Kidney (tissue), 14 donors: ENCODE measurements around the gene CR1L. TPM values are rescaled to one million over a fixed set of nuclear protein-coding genes. Genes with fewer than 3 reads are reported as not detected.
"Not testable (repeated sequence)": the region's sequence is repeated elsewhere in the genome, so short reads cannot be mapped to it uniquely, and the experiment has no call there.

ENCODE experiments used
- DNase-seq, 5 donors: peaks; one replicate each; pipeline ENCODE4 v3.0.0-alpha.2; 2013 to 2020
- FAIRE-seq: peaks from 2 replicates; lab custom pipeline; 2012; peaks lifted over from hg19 to GRCh38; lab: Jason Lieb, UNC
- H3K27ac ChIP-seq, 2 donors: one replicate each; pipeline ENCODE4 v1.7.0; 2013; ENCODE audit warnings: low read depth in 2 of 2, low read length in 2 of 2, inconsistent platforms in 1 of 2
- H3K27me3 ChIP-seq: one replicate; pipeline ENCODE4 v1.7.1; 2013; ENCODE audit warnings: low read length, inconsistent platforms; ENCODE audit not compliant: control insufficient read depth, insufficient read depth
- H3K36me3 ChIP-seq, 3 donors: one replicate each; pipeline versions ENCODE4 v1.7.0 to v1.7.1; 2013; ENCODE audit warnings: low read length in 3 of 3, control low read depth in 1 of 3, inconsistent platforms in 1 of 3; ENCODE audit not compliant: insufficient read depth in 3 of 3, control insufficient read depth in 2 of 3
- H3K4me1 ChIP-seq, 3 donors: one replicate each; pipeline versions ENCODE4 v1.7.0 to v1.7.1; 2013; ENCODE audit warnings: low read length in 3 of 3, inconsistent platforms in 1 of 3, low read depth in 1 of 3; ENCODE audit not compliant: control insufficient read depth in 2 of 3, insufficient read depth in 2 of 3
- H3K4me3 ChIP-seq, 3 donors: one replicate each; pipeline versions ENCODE4 v1.7.0 to v1.8.1; 2013; ENCODE audit warnings: low read length in 3 of 3, control low read depth in 1 of 3, inconsistent platforms in 1 of 3
- H3K9ac ChIP-seq, 3 donors: one replicate each; pipeline versions ENCODE4 v1.7.0 to v1.7.1; 2013; ENCODE audit warnings: low read length in 3 of 3, control low read depth in 1 of 3, inconsistent platforms in 1 of 3
- H3K9me3 ChIP-seq, 3 donors: one replicate each; pipeline versions ENCODE4 v1.7.0 to v1.7.1; 2013; ENCODE audit warnings: low read length in 3 of 3, control low read depth in 1 of 3, inconsistent platforms in 1 of 3; ENCODE audit not compliant: control insufficient read depth in 2 of 3, insufficient read depth in 1 of 3
- intact Hi-C: fragments of 100-400 bp; cut with DNase I; formaldehyde crosslinking; loops from one replicate; pipeline ENCODE4 v1.11.1; 2022
- polyA plus RNA-seq: library from polyadenylated mRNA; stranded (reverse); fragments of 350-450 nt; fragmentation: Illumina TruSeq; extraction: RNeasy Lipid Tissue Mini Kit (QIAGEN cat#74804); gene quantifications from one replicate; pipeline ENCODE4 v1.2.3, GENCODE V29; 2014; ENCODE audit warnings: low read depth, low replicate concordance; ENCODE audit not compliant: insufficient read depth
- total RNA-seq: library from RNA; stranded (reverse); fragmentation: NEBNext Ultra II Directional; extraction: Animal tissue kit (Norgen Biotek cat#: 25700); gene quantifications from one replicate; pipeline ENCODE4 v1.2.1, GENCODE V29; 2021
- TF ChIP-seq, protein P1 (sequence below): IDR thresholded peaks from 3 replicates; pipeline ENCODE4 v1.5.1; 2012; ENCODE audit warnings: mild to moderate bottlenecking, moderate library complexity, borderline replicate concordance; ENCODE audit not compliant: insufficient read depth; ENCODE audit errors: extremely low read depth
- donor health status: control.
- donor health status: control.
- donor health status: control.
- donor health status: control.
- donor health status: control.
- donor health status: DM: yes; HTN: yes; CAD: no.
- donor health status: Normal renal cell carcinoma (clear cell type).

The CR1L gene
- total and polyA plus RNA-seq, 2 donors from 2014 or later = 0.44 to 1.4 TPM

DNA sequence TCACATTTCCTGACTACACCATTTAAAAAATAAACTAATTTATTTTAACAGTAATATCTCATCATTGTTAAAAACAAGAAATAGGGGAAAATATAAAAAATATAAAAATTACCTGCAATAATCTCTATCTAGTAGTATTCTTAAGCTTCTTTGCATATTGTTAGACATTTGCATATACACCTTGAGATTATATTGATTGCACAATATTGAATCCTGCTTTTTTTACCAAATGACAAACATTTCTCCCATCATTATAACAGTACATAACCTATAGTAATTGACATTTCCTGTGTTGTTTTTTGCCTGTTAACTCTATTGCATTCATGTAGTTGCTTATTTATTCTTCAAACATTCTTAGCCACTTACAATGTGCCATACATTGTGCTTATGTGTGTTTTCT, 11.7 kb upstream of the CR1L start:
- TF ChIP-seq, protein P1, sequence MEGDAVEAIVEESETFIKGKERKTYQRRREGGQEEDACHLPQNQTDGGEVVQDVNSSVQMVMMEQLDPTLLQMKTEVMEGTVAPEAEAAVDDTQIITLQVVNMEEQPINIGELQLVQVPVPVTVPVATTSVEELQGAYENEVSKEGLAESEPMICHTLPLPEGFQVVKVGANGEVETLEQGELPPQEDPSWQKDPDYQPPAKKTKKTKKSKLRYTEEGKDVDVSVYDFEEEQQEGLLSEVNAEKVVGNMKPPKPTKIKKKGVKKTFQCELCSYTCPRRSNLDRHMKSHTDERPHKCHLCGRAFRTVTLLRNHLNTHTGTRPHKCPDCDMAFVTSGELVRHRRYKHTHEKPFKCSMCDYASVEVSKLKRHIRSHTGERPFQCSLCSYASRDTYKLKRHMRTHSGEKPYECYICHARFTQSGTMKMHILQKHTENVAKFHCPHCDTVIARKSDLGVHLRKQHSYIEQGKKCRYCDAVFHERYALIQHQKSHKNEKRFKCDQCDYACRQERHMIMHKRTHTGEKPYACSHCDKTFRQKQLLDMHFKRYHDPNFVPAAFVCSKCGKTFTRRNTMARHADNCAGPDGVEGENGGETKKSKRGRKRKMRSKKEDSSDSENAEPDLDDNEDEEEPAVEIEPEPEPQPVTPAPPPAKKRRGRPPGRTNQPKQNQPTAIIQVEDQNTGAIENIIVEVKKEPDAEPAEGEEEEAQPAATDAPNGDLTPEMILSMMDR = no peak
- FAIRE-seq (no peak), DNase-seq (no peak)
- H3K4me3 ChIP-seq = no peak overlapping the region
- no peaks in the 10 kb centered on the region for H3K36me3 ChIP-seq
- H3K27ac ChIP-seq = no peak overlapping the region
- no peak overlapping the region for H3K9ac ChIP-seq
- H3K27me3 ChIP-seq = no peaks in the 10 kb centered on the region
- no peaks in the 10 kb centered on the region for H3K9me3 ChIP-seq
- H3K4me1 ChIP-seq = no peaks in the 10 kb centered on the region
- intact Hi-C loops = no loop called here

DNA sequence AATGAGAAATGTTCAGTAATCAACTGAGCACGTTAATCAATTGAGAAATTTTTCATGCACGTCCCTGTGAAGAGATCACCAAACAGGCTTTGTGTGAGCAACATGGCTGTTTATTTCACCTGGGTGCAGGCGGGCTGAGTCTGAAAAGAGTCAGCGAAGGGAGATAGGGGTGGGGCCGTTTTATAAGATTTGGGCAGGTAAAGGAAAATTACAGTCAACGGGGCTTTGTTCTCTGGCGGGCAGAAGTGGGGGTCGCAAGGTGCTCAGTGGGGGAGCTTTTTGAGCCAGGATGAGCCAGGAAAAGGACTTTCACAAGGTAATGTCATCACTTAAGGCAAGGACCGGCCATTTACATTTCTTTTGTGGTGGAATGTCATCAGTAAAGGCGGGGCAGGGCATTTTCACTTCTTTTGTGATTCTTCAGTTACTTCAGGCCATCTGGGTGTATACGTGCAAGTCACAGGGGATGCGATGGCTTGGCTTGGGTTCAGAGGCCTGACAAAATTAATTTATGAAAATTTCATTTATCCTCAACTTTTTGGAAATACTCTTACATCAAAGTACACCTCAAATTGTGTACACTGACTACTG, 11.1 kb upstream of the CR1L start:
- DNase-seq, FAIRE-seq, H3K9ac ChIP-seq, H3K36me3 ChIP-seq, intact Hi-C loops, H3K27ac ChIP-seq, H3K9me3 ChIP-seq, H3K4me3 ChIP-seq, H3K4me1 ChIP-seq, H3K27me3 ChIP-seq: not testable (repeated sequence)

DNA sequence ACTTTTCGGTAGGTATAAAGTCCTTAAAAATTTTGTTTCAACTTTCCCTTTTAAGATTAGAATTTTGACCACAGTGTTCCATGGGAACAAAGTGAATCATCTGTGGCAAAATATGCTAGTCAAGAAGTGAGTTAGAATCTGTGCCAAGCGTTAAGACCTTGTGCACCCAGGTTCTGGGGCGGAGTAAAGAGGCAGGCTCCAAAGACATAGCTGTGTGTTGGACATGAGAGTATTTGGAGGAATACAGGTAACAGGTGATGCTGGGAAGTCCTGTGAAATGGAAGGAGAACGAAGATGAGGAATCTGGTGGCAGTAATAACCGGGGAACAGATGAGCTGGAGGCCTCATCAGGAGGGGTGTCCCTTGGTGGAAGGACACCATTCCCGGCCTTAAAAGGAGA, 10.6 kb upstream of the CR1L start:
- H3K9ac ChIP-seq, FAIRE-seq, intact Hi-C loops, H3K4me1 ChIP-seq, H3K36me3 ChIP-seq, H3K27me3 ChIP-seq, H3K9me3 ChIP-seq, H3K27ac ChIP-seq, DNase-seq, H3K4me3 ChIP-seq: not testable (repeated sequence)

DNA sequence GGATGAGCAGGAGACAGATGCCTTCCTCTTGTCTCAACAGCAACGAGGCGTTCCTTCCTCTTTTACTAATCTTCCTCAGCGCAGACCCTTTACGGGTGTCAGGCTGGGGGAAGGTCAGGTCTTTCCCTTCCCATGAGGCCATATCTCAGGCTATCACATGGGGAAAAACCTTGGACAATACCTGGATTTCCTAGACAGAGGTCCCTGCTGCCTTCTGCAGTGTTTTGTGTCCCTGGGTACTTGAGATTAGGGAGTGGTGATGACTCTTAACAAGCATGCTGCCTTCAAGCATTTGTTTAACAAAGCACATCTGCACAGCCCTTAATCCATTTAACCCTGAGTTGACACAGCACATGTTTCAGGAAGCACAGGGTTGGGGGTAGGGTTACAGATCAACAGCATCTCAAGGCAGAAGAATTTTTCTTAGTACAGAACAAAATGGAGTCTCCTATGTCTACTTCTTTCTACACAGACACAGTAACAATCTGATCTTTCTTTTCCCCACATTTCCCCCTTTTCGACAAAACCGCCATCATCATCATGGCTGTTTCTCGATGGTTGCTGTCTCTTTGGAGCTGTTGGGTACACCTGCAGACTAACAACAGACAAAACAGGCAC, 9.3 kb upstream of the CR1L start:
- DNase-seq, H3K36me3 ChIP-seq, H3K9me3 ChIP-seq, FAIRE-seq, H3K4me1 ChIP-seq, H3K4me3 ChIP-seq, H3K27ac ChIP-seq, H3K9ac ChIP-seq, H3K27me3 ChIP-seq, intact Hi-C loops: not testable (repeated sequence)

DNA sequence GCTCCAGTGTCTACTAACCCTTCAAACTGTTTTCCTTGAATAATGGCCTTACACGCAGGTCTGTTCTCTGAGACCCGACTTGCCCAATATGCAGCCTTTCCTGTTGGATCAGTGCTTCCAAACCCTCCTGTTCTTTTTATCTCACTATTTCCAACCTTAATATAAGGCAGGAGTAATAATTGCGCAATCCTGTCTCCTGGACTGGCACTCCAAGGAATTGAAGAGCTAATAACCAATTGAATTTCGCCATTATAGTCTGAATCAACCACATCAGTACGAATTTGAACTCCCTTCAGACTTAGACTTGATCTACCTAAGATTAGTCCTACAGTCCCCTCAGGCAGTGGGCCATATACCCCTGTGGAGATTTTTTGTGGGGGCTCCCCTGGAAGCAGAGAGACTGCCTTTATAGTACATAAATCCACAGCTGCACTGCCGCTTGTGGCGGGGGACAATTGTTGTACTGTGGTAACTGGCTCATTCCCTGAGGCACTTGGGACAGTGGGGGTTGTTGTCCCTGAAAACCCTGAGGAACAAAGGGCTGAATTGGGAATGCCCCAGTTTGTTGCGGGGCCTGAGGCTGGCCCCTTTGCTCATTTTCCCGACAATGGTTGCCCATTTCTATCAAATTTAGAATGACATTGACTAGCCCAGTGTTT, 6.3 kb upstream of the CR1L start:
- DNase-seq, H3K36me3 ChIP-seq, FAIRE-seq, intact Hi-C loops, H3K4me1 ChIP-seq, H3K9me3 ChIP-seq, H3K9ac ChIP-seq, H3K27ac ChIP-seq, H3K4me3 ChIP-seq, H3K27me3 ChIP-seq: not testable (repeated sequence)

DNA sequence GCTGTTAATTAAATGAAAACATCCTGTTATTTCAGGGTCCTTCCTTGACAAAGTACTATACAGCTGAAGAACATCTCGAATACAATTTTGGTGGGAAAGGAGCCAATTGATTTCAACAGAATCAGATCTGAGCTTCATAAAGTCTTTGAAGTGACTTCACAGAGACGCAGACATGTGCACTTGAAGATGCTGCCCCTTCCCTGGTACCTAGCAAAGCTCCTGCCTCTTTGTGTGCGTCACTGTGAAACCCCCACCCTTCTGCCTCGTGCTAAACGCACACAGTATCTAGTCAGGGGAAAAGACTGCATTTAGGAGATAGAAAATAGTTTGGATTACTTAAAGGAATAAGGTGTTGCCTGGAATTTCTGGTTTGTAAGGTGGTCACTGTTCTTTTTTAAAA, 5.6 kb upstream of the CR1L start:
- H3K9ac ChIP-seq, FAIRE-seq, H3K27me3 ChIP-seq, H3K4me3 ChIP-seq, intact Hi-C loops, H3K4me1 ChIP-seq, DNase-seq, H3K27ac ChIP-seq, H3K9me3 ChIP-seq, H3K36me3 ChIP-seq: not testable (repeated sequence)
